Peyer's patch (tissue), 4 donors: ENCODE results near the gene SIAH3.

Source experiments
- POLR2A ChIP-seq, 2 donors: fragments of 450-650 bp; IDR thresholded peaks; one replicate each; pipeline ENCODE4 v1.5.1; 2017; ENCODE audit warnings: antibody characterized with exemption in 2 of 2, mild to moderate bottlenecking in 2 of 2, moderate library complexity in 2 of 2
- TF ChIP-seq, protein P1 (sequence below), 6 experiments: fragments of 450-650 bp in 4 of 6; fragments of 200-600 bp in 2 of 6; sonication (generic) in 1 of 6; IDR thresholded peaks; one replicate each; pipeline ENCODE4 v1.5.1; 2017 to 2019; ENCODE audit warnings: antibody characterized with exemption in 6 of 6, mild to moderate bottlenecking in 3 of 6, moderate library complexity in 1 of 6

- TF ChIP-seq, protein P1, sequence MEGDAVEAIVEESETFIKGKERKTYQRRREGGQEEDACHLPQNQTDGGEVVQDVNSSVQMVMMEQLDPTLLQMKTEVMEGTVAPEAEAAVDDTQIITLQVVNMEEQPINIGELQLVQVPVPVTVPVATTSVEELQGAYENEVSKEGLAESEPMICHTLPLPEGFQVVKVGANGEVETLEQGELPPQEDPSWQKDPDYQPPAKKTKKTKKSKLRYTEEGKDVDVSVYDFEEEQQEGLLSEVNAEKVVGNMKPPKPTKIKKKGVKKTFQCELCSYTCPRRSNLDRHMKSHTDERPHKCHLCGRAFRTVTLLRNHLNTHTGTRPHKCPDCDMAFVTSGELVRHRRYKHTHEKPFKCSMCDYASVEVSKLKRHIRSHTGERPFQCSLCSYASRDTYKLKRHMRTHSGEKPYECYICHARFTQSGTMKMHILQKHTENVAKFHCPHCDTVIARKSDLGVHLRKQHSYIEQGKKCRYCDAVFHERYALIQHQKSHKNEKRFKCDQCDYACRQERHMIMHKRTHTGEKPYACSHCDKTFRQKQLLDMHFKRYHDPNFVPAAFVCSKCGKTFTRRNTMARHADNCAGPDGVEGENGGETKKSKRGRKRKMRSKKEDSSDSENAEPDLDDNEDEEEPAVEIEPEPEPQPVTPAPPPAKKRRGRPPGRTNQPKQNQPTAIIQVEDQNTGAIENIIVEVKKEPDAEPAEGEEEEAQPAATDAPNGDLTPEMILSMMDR (IDR thresholded peaks at IDR 0.05): no peak
- TF ChIP-seq POLR2A (IDR thresholded peaks at IDR 0.05): no peak
Observed at GRCh38 chr13:45833663-45834375, 17.7 kb downstream of the SIAH3 start.
